Fibroblast of lung (primary cell): ENCODE results near the gene TRIM54.

ENCODE experiments used
- CTCF ChIP-seq, 2 donors: IDR thresholded peaks in 1 of 2; conservative IDR thresholded peaks in 1 of 2; 1 replicate in 1 of 2; 2 replicates in 1 of 2; pipeline ENCODE4 v1.5.1; 2011 to 2012; ENCODE audit warnings: low read length in 2 of 2, control low read depth in 1 of 2, inconsistent platforms in 1 of 2, low read depth in 1 of 2, mild to moderate bottlenecking in 1 of 2
- EZH2 ChIP-seq: IDR thresholded peaks from 2 replicates; pipeline ENCODE4 v1.5.1; 2012; ENCODE audit warnings: low read length, control low read depth, mild to moderate bottlenecking; ENCODE audit errors: missing control alignments

- TF ChIP-seq CTCF (conservative IDR thresholded peaks at IDR 0.05 in 1 of 2, IDR thresholded peaks at IDR 0.05 in 1 of 2; ENCODE audit: low read depth in 1 of 2, low read length in 2 of 2), result peak in 1 of 2 donors; percentile 5
- TF ChIP-seq EZH2, result peak; percentile 93
These were observed 24.5 kb downstream of the TRIM54 start for GRCh38 chr2:27306573-27307286.
